Measurements from ENCODE around the gene NBEAL2.

DNA sequence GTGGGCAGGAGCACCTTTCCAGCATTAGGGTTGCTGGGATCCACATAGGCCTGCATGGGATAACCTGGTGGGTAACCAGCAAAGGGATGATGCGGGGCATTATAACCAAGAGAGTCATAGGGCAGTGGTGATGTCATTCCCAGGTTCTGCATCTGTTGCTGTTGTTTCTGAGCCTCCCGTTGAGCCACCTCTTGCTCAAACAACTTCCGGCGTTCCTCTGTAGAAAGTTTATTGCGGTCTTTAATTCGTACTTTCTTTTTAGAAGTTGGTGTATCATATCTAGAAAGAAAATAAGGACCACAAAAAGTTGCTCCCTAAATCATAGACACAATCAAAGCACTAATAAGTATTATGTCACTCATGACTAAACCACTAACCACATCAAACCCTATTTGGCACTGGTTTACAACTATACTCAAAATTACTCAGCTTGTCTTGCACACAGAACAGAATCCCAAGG, 77.8 kb downstream of the NBEAL2 start:
- TF ChIP-seq, protein P1, sequence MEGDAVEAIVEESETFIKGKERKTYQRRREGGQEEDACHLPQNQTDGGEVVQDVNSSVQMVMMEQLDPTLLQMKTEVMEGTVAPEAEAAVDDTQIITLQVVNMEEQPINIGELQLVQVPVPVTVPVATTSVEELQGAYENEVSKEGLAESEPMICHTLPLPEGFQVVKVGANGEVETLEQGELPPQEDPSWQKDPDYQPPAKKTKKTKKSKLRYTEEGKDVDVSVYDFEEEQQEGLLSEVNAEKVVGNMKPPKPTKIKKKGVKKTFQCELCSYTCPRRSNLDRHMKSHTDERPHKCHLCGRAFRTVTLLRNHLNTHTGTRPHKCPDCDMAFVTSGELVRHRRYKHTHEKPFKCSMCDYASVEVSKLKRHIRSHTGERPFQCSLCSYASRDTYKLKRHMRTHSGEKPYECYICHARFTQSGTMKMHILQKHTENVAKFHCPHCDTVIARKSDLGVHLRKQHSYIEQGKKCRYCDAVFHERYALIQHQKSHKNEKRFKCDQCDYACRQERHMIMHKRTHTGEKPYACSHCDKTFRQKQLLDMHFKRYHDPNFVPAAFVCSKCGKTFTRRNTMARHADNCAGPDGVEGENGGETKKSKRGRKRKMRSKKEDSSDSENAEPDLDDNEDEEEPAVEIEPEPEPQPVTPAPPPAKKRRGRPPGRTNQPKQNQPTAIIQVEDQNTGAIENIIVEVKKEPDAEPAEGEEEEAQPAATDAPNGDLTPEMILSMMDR (IDR thresholded peaks at IDR 0.05): no peak
- no peak for TF ChIP-seq POLR2A (IDR thresholded peaks at IDR 0.05)

Measured in right lobe of liver (tissue), 4 donors.